ENCODE data around the gene ANLN. TPM values are rescaled to one million over a fixed set of nuclear protein-coding genes. Genes with fewer than 3 reads are reported as not detected.
"Not testable (repeated sequence)": the region's sequence is repeated elsewhere in the genome, so short reads cannot be mapped to it uniquely, and the experiment has no call there.

The ANLN gene
- total RNA-seq, 1 donor from 2014 or later = 18.4 TPM

- Mint-ChIP-seq H3K27me3 (ENCODE audit: unreplicated experiment) (no peaks in the 10 kb centered on the region), H3K9me3 (ENCODE audit: unreplicated experiment) (no peaks in the 10 kb centered on the region), H3K4me1 (ENCODE audit: low read depth, unreplicated experiment) (no peaks in the 10 kb centered on the region), H3K27ac (ENCODE audit: unreplicated experiment) (no peak overlapping the region), H3K36me3 (ENCODE audit: unreplicated experiment) (no peaks in the 10 kb centered on the region), H3K4me3 (ENCODE audit: unreplicated experiment) (no peak overlapping the region)
- no peak for DNase-seq
- no peak for TF ChIP-seq CTCF (IDR thresholded peaks at IDR 0.05; ENCODE audit: partially characterized antibody, unreplicated experiment)
Observed at GRCh38 chr7:36372156-36372555, 17.5 kb upstream of the ANLN start.

- DNase-seq; H3K4me1 Mint-ChIP-seq (ENCODE audit: low read depth, unreplicated experiment); H3K9me3 Mint-ChIP-seq (ENCODE audit: unreplicated experiment); H3K27ac Mint-ChIP-seq (ENCODE audit: unreplicated experiment); H3K4me3 Mint-ChIP-seq (ENCODE audit: unreplicated experiment); H3K27me3 Mint-ChIP-seq (ENCODE audit: unreplicated experiment): not testable (repeated sequence)
- peaks cover 11% of the 10 kb centered on the region for H3K36me3 Mint-ChIP-seq (ENCODE audit: unreplicated experiment)
Observed at GRCh38 chr7:36378555-36378954, 11.1 kb upstream of the ANLN start.

- H3K27me3 Mint-ChIP-seq (ENCODE audit: unreplicated experiment) = peaks cover 5% of the 10 kb centered on the region
- no peak for TF ChIP-seq CTCF (IDR thresholded peaks at IDR 0.05; ENCODE audit: partially characterized antibody, unreplicated experiment)
- DNase-seq = no peak
- no peak overlapping the region for H3K27ac Mint-ChIP-seq (ENCODE audit: unreplicated experiment)
- no peak overlapping the region for H3K4me3 Mint-ChIP-seq (ENCODE audit: unreplicated experiment)
- no peaks in the 10 kb centered on the region for H3K9me3 Mint-ChIP-seq (ENCODE audit: unreplicated experiment)
- peaks cover 11% of the 10 kb centered on the region for H3K36me3 Mint-ChIP-seq (ENCODE audit: unreplicated experiment)
- no peaks in the 10 kb centered on the region for H3K4me1 Mint-ChIP-seq (ENCODE audit: low read depth, unreplicated experiment)
Observed at GRCh38 chr7:36379831-36380504, 9.7 kb upstream of the ANLN start.

GRCh38 chr7:36381056-36381455 is 8.6 kb upstream of the ANLN start:
- no peak overlapping the region for H3K4me3 Mint-ChIP-seq (ENCODE audit: unreplicated experiment)
- DNase-seq = no peak
- peaks cover 11% of the 10 kb centered on the region for H3K36me3 Mint-ChIP-seq (ENCODE audit: unreplicated experiment)
- H3K27ac Mint-ChIP-seq (ENCODE audit: unreplicated experiment) = no peak overlapping the region
- no peak for TF ChIP-seq CTCF (IDR thresholded peaks at IDR 0.05; ENCODE audit: partially characterized antibody, unreplicated experiment)
- H3K27me3 Mint-ChIP-seq (ENCODE audit: unreplicated experiment) = peaks cover 5% of the 10 kb centered on the region
- peaks cover 2% of the 10 kb centered on the region for H3K9me3 Mint-ChIP-seq (ENCODE audit: unreplicated experiment)
- no peaks in the 10 kb centered on the region for H3K4me1 Mint-ChIP-seq (ENCODE audit: low read depth, unreplicated experiment)

- not testable (repeated sequence) for H3K36me3 Mint-ChIP-seq (ENCODE audit: unreplicated experiment); H3K27me3 Mint-ChIP-seq (ENCODE audit: unreplicated experiment); DNase-seq; H3K4me1 Mint-ChIP-seq (ENCODE audit: low read depth, unreplicated experiment); H3K9me3 Mint-ChIP-seq (ENCODE audit: unreplicated experiment); H3K27ac Mint-ChIP-seq (ENCODE audit: unreplicated experiment); H3K4me3 Mint-ChIP-seq (ENCODE audit: unreplicated experiment)
Observed at GRCh38 chr7:36383284-36383683, 6.4 kb upstream of the ANLN start.

GRCh38 chr7:36385646-36386045 is 4.0 kb upstream of the ANLN start:
- not testable (repeated sequence) for DNase-seq; H3K27me3 Mint-ChIP-seq (ENCODE audit: unreplicated experiment); H3K4me3 Mint-ChIP-seq (ENCODE audit: unreplicated experiment); H3K4me1 Mint-ChIP-seq (ENCODE audit: low read depth, unreplicated experiment); H3K36me3 Mint-ChIP-seq (ENCODE audit: unreplicated experiment); H3K9me3 Mint-ChIP-seq (ENCODE audit: unreplicated experiment); H3K27ac Mint-ChIP-seq (ENCODE audit: unreplicated experiment)

Measured in glutamatergic neuron (in vitro differentiated cells).